HL-60/S4 (cell line): ENCODE results near the gene P4HB.

ENCODE experiments used
- in situ Hi-C: fragments of 300-500 bp; cut with MboI; formaldehyde crosslinking; loops from 2 replicates; pipeline ENCODE4 v1.14.3; 2022; ENCODE audit warnings: low sequenced_read_pairs

P4HB gene

DNA sequence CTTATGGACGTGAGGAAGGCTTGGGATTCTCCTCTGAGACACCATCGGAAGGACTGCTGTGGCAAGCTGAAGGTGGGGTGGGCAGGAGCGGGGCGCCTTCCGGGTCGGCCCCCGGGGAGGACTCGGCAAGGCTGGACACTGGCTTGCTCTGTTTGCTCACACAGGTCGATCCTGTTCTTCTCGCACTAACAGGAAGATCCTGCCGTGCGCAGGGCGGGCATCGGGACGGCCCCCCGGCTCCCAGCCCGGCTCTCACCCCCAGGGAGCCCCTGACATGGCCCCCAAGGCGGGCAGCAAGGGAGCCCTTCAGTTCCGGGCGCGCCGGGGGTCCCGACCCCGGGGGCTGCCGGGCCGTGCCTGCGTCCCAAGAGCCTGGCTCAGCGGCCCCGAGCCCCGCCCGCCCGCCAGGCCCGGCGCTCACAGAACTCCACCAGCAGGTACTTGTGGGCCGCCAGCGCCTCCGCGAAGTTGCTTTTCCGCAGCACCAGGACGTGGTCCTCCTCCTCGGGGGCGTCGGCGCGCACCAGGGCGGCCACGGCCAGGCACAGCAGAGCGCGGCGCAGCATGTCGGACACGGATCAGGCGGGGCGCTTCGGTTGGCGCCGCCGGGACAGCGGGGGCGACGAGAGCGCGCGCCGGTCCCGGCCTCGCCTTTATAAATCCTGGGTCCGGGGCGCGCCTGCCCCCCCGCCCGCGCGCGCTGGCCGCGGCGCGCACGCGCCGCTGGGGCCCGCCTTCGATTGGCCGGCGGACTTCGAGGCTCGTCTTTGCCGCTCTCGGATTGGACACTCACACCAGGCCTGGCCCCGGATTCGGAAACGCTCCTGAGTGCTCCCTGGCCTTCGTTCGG lies at the start of gene P4HB:
P4HB (minus strand) TSS at position 630 of the 850 bp plus-strand sequence; CDS start at position 566, 64 bp downstream.
- in situ Hi-C loops, result no loop called here

DNA sequence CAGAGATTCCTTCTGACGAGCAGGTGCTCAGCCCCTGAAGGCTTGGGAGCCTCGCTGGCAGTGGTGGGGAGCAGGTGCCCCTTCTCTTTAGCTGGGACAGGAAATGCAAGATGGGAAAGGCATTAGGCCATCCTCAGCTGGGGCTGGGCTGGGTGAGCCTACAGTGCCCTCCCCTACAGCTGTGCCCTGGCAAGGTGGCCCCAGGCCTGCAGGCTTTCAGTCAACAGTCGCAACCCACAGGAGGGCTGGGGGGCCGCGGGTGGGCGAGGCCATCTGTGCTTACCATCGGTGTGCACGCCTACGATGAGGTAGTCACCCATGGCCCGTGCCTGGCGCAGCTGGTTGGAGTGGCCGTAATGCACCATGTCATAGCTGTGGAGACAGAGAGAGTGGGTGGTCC lies 48.9 kb upstream of the P4HB start:
- in situ Hi-C loops, result no loop called here

DNA sequence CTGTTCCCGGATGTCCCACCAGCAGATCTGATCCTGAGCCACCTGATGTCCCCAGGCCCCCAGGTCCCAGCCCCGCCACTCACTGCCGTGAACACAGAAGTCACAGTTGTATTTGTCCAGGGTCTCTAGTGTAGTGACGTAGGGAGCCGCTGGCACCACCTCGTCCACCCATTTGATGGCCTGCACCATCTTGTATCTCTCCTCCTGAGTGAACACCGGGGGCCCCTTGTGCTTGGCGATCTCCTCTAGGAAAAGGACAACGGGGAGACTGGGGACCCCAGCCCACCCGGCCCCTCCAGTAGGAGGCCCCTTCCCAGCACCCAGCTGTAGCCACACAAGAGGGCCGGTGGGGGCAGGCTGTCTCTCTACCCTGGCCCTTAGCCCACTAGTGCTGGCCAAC lies 48.5 kb upstream of the P4HB start:
- in situ Hi-C loops, result no loop called here

DNA sequence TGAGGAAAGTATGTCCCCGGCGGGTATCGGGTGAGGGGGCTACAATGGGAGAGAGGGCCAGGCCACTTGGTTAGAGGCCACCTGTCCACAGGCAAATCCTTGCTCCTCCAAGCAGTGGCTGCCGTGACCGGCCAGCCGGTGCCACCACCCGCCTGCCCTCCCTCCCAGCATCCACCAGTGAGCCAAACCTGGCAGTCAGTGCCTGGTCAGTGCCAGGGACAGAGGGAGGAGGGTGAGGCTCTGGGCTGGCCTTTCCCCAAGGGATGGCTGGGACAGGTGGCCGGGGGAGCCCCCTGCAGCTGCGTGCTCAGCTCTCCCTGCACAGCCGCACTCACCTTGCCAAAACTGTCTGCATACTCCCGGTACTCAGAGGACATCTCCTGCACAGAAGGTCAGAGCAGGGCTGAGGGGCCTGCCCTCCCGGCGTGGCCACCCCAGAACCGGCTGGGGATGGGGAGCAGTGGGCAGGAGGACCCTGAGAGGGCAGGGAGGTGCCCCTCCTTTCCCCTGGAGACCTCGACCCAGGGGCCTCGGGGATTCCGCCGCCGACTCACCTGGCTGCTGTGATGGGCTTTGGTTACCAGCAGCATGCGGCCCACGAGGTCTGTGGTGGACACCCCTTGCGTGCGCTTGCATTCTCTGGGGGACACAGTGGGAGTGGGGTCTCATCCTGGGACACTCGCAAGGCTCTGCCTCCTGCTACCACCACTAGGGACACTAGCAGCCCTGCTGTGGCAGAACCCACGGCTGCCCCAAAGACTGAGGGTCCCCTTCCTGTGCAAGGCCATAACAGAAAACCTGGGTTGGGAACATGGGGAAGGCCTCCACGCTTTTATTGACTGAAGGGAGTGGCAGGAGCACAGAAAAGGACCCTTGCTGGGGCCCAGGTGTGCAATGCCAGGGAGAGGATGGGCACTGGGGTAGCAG lies 47.1 kb upstream of the P4HB start:
- in situ Hi-C loops, result no loop called here

DNA sequence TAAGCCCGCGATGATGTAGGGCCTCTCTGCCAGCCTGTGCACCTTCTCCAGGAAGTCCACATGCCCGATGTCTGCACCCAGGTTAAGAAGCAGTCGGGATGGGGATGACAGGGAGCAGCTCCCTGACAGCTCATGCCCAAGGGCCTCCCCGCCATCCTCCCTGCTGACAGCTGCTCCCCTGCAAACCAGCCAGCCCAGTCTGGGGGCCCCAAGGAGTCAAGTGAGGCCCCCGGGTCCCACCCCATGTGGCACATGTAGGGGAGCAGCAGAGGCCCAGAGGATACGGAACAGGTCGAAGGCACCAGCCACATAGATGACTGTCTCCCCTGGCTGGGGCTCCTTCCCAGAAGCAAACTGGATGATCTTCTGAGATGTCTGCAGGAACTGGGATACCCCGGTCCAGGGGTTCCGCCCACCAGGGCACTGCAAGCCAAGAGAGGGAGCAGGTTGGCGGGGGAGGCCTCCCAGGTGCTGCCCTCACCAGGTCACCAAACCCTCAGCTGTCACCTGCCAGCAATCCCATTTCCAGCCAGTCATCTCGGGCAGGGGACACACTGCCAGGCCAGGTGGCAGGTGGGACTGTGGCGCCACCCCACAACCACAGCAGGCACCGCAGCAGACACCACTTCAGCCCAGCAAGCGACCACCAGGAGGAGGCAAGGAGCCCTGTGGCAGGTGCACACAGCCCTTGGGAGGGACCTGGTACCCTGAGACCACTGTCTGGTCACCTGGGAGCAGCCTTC lies 46.3 kb upstream of the P4HB start:
- in situ Hi-C loops, result no loop called here

DNA sequence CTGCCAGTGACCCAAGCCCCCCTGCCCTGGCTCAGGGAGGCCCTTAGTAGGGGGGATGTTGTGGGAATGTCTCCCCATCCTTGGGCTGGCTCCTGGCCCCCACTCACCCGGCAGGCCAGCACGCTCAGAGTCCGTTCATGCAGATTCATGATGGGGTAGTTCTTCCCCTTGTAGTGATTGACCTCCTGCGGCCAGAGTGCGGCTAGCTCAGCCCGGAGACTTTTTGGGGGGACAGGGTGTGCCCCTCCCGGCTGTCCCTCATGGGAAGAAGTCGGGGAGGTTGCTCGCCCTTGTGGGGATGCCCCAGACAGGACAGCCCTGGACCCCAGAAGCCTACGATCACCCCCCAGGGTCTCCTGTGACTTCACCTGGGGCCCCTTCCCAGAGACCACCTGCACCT lies 45.7 kb upstream of the P4HB start:
- in situ Hi-C loops, result no loop called here

DNA sequence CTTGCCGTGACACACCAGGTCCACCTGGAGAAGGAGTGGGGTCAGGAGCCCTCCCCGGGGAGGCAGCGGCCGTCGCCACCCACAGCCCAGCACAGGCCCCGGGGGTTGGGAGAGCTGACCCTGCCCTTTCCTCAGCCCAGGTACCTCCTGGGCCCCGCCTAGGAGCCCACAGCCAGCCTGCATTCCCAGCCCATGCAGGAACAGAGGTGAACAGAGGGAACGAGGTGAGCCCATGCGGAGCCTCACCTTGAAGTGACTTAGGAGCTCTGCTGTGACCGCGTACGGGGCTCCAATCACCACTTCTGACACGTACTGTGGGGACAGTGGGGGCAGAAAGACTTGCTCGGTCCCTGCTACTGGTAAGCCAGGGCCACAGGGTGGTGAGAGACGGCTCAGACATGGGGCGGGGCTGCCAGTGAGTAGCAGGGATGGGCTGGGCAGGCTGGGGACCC lies 45.1 kb upstream of the P4HB start:
- in situ Hi-C loops, result no loop called here

DNA sequence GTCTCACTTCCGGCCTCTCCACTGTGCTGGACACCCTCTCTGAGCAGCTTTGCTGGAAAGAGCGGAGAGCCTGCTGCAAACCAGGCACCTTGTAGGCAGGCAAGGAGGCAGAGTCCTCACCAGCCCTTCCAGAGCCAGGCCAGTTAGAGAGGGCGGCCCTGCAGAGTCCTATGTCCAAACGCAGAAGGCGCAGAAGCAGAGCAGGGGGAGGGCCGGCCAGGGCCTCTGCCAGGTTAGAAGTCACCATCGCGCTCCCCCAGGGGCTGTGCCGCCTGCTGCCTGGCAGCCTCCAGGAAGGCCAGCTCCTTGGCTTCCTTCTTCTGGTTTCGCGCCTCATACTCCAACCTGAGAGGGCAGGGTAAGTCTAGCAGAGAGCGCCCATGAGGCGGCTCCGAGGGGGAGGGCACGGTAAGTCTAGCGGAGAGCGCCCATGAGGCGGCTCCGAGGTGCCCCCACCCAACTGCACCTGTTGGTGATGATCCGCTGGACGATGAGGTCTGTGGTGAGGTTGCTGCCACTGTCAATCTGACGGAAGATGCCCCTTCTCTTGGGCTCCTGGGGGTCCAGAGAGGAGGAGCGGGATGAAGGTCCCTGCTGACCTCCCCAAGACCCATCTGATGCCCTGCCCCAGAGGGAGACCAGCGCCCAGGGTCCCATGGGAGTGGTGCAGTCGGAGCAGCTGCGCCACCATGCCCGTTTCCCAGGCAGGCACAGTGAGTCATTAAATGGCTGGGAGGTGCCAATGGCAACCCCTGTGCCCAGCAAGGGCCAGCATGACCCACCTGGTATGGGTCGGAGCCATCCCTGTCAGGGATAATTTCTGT lies 44.5 kb upstream of the P4HB start:
- in situ Hi-C loops, result no loop called here

DNA sequence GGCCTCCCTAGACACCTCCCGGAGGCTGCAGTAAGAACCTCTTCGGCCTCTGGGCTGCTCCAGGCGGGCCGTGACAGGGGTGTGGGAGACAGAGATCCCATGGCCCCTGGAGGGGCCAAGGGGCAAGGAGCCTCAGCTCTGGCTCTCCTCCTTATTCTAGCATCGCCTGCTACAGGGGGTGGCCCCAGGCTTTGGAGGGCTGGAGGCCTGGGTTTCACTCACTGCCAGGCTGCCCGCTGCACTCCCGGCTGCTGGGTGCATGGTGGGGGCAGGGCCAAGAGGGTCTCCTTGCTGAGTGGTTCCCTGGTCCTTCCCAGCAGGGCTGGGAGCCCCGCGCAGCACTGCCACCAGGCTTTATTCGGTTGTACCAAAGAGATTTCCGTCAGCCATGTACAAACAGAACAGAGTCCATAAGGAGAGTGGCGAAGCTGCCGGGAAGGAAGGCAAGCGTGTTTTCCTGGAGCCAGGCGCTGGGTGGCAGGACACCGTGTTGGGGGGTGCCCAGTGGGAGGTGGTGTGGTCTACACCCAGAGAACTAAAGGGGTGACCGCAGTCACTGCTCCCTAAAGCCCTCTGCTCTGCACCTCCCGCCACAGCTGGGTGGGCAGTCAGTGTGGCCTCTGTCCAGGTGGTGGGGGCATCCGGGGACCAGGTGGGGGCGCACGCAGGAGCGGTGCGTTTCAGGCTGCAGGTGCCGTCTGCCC lies 43.7 kb upstream of the P4HB start:
- in situ Hi-C loops, result no loop called here

DNA sequence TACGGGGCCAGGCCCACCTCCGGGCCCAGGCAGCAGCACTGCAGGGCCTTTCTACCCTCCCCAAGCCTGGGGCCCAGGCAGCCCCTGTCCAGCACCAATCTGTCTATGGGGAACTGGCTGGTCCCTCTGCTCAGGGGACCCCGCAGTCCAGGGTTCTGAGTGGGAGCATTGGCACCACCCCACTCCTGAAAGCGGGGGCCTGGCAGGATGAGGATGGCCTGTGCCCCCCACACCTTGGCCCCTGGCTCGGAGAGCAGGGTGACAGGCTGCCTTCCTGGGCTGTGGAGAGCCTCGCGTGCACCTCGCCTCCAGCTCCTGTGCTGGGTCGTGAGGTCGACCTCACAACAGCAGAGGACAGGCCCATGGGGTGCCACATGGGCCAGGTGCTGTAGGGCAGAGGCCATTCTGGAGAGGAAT lies 43.1 kb upstream of the P4HB start:
- in situ Hi-C loops, result no loop called here

DNA sequence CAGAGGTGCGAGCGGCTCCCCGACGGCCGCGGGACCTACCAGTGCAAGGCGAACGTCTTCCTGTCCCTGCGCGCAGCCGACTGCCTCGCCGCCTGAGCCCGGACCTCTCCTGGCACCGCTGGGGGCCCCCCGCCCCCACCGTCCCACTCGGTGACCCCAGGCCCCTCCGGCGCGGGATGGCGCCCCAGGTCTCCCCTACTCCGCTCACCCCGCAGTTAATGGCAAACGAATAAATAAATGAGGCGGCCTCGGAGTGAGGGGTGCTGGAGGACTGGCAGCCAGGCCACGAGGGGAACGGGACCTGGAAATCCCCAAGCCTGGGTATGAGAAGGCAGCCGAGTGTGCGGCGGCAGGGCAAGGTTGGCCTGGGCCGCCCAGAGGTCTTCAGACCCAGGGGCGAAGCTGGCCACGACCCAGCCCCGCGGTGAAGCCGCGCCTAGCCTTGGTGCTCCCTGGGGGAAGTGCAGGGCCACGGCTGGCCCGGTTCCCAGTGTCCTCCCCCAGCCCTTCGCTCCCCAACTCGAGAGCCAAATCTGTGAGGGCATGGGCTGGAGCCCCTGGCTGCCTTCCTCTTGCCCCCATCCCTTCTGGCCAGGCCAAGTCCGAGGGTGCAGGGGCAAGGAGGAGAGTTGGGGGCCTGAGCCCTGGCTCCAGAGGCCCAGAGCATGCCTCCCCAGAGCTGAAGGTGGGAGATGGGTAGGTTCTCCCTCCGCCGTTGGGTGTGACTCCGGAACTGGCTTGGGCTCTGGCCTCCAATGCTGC lies 42.5 kb upstream of the P4HB start:
- in situ Hi-C loops, result no loop called here

DNA sequence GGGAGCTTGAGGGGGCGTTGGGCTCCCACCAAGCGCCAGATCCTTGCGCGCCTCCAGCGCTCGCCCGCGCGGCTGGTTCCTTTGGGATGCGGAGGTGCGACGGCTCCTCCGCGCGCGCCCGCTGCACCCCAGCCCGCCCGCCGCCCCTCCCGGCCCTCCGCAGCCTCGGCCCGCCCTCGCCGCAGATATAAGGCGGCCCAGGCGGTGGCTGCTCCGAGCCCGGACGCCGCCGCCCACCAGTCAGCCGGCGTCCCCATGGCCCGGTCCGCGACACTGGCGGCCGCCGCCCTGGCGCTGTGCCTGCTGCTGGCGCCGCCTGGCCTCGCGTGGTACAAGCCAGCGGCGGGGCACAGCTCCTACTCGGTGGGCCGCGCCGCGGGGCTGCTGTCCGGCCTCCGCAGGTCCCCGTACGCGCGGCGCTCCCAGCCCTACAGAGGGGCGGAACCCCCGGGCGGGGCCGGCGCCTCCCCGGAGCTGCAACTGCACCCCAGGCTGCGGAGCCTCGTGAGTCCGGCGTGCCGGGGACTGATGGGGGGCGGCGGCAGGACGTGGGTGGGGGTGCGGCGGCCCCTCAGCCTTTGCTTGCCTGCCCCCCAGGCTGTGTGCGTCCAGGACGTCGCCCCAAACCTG lies 41.8 kb upstream of the P4HB start, which contains the start of gene NPB:
NPB (plus strand) TSS at position 216 of the 630 bp plus-strand sequence; CDS start at position 256, 40 bp downstream.
- in situ Hi-C loops, result no loop called here

DNA sequence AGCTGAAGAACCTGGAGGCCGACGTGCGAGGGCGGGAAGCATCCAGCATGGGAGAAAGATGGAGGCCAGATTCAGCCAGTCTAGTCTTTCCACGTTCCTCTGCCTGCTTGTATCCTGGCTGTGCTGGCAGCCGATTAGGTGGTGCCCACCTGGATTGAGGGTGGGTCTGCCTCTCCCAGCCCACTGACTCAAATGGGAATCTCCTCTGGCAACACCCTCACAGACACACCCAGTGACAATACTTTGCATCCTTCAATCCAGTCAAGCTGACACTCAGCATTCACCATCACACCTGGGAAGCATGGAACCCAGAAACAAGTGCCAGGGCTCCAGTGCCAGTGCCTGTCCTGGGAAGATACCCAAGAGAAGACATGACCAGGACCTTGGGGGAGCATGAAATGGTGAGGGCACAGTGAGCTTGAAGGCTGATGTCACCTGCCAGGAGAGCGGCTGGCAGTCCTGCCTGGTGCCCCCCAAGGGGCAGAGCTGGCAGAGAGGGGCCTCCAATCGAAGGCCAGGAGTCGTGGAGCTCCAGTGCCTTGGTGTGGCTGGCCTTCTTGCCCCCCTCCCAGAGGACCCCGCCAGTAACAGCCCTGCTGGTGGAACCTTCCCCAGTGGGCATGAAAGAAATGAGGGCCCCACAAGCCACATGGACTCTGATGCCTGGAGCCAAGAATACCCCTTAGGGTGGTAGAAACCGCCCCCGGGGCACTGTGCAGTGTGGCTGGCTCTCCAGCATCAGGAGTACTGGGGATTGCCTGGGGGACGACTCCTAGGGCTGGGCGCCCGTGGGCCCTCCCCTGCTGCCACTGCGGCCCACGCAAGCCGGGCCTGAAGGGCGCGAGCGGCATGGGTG lies 41.1 kb upstream of the P4HB start:
- in situ Hi-C loops, result no loop called here

DNA sequence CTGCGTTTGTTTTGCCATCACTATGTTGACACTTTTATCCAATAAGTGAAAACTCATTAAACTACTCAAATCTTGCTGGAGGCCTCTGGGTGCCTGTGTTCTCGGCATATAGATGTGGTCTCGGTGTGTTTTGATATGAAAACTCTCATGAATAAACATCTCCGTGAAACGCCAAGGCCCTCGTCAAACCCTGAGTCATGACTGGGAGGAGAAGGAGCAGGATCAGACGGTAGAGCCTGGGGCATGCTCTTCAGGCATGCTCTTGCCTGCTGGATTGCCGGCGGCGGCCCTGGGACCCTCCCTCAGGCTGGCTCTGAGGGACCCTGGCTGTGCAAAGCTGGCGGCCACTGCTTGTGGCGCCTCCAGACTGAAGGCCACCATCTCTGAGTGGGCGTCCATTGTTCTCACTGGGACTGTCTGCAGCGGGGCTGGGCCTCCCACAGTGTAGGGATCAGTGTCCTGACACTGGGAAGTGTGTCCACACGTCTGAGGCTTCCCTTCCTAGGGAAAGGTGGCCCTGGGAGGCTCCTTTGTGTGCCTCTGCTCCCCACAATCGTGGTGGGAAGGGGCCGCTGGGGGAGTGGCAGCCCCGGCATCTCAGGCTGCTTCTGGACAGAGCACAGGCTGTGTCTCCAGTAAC lies 40.0 kb upstream of the P4HB start:
- in situ Hi-C loops, result no loop called here

DNA sequence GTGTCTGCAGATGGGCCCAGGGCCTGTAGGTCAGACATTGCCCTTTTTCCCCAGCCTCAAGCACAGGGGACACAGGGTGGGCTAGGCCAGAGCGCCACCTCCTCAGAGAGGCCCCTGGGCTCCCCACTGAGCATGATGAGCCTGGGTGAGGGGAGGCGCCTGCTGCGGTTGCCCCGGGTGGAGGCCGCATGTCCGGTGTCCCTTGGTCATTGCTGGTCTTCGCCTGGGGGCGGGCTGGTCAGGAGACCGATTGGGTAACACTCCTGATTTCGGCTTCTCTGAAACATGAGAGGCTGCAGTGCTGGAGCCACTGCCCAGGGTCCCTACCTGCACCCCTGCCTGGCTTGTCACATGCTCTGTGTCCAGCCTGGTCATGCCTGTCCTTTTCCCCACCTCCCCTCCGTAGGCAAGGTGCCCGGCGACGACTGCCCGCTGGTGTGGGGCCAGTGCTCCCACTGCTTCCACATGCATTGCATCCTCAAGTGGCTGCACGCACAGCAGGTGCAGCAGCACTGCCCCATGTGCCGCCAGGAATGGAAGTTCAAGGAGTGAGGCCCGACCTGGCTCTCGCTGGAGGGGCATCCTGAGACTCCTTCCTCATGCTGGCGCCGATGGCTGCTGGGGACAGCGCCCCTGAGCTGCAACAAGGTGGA lies 39.3 kb upstream of the P4HB start:
- in situ Hi-C loops, result no loop called here

DNA sequence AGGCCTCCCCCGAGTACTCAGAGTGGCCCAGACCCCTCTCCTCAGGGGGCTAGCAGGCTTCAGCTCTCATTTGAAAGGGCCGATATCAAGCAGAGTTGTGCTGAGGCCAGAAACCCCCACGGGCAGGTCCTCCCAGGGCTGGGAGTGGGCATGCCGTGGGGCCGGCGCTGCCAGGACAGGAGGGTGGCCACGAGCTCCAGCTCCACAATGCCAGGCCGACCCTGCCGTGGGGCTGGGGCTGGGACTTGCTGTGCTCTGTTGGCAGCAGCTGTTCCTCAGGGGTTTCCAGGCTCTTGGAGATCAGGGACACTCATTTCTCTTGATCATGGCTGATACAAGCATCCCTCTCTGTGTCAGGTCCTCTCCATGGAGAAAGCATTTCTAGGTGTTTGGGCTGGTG lies 38.5 kb upstream of the P4HB start:
- in situ Hi-C loops, result no loop called here
